Prostate gland (tissue), 2 donors: ENCODE results near the gene TBC1D14.

Source experiments
- POLR2A ChIP-seq: fragments of 450-650 bp; IDR thresholded peaks from one replicate; pipeline ENCODE4 v1.6.1; 2016; ENCODE audit warnings: antibody characterized with exemption, mild to moderate bottlenecking
- POLR2AphosphoS5 ChIP-seq: sonication (generic); formaldehyde crosslinking; IDR thresholded peaks from one replicate; pipeline ENCODE4 v1.6.1; 2017; ENCODE audit warnings: antibody characterized with exemption
- TF ChIP-seq, protein P1 (sequence below), 4 experiments: fragments of 200-600 bp in 2 of 4; fragments of 450-650 bp in 2 of 4; sonication (generic) in 2 of 4; IDR thresholded peaks; 1 replicate in 3 of 4; 2 replicates in 1 of 4; pipeline ENCODE4 v1.5.1; 2016 to 2019; ENCODE audit warnings: antibody characterized with exemption in 4 of 4, mild to moderate bottlenecking in 2 of 4, moderate library complexity in 2 of 4

DNA sequence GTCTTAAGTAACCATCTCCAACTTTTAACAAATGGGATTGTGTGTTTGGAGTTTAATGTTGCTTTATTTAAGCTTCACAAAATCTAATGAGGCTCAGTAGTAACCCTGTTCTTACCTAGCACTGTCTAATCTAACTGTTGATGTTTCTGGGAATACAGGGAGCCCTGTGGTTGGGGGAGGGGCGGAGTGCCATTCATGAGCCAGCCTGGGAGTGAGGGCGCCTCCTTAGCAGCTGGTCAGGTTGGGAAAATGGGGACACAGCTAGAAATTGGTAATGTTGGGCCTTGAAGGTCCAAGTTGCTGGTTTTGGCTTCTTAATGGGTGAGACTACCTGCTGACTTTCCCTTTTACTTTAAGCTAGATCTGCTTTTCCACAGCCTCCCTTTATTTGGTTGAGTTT, 110.7 kb downstream of the TBC1D14 start:
- TF ChIP-seq POLR2A (no peak), POLR2AphosphoS5 (no peak)
- TF ChIP-seq, protein P1, sequence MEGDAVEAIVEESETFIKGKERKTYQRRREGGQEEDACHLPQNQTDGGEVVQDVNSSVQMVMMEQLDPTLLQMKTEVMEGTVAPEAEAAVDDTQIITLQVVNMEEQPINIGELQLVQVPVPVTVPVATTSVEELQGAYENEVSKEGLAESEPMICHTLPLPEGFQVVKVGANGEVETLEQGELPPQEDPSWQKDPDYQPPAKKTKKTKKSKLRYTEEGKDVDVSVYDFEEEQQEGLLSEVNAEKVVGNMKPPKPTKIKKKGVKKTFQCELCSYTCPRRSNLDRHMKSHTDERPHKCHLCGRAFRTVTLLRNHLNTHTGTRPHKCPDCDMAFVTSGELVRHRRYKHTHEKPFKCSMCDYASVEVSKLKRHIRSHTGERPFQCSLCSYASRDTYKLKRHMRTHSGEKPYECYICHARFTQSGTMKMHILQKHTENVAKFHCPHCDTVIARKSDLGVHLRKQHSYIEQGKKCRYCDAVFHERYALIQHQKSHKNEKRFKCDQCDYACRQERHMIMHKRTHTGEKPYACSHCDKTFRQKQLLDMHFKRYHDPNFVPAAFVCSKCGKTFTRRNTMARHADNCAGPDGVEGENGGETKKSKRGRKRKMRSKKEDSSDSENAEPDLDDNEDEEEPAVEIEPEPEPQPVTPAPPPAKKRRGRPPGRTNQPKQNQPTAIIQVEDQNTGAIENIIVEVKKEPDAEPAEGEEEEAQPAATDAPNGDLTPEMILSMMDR (IDR thresholded peaks at IDR 0.05): no peak
